Measurements from ENCODE around the gene SPINDOC. TPM values are rescaled to one million over a fixed set of nuclear protein-coding genes. Genes with fewer than 3 reads are reported as not detected.
A peak's percentile ranks its signal among the peaks of the same experiment; 100 is the strongest.
"Not testable (repeated sequence)": the region's sequence is repeated elsewhere in the genome, so short reads cannot be mapped to it uniquely, and the experiment has no call there.

The SPINDOC gene
- total and polyA plus RNA-seq, 4 donors = 9.1 to 39.4 (median 25.7) TPM

DNA sequence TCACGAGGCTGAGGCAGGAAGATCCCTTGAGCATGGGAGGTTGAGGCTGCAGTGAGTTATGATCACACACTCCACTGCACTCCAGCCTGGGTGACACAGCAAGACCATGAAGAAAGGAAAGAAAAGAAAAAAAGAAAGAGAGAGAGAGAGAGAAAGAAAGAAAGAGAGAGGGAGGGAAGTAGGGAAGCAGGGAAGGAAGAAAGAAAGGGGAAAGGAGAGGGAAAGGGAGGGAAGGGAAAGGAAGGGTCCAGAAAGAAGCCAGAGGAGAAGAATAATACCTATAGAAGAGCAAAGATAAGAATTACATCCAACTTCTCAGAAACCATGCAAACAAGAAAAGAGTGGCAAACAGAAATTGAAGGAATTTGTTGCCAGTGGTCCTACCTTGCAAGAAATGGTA, 27.4 kb upstream of the SPINDOC start:
- H3K27ac ChIP-seq (ENCODE audit: low read depth, low read length) = no peak overlapping the region
- no peaks in the 10 kb centered on the region for H3K27me3 ChIP-seq (ENCODE audit: control insufficient read depth, insufficient read depth, low read length)
- H3K4me3 ChIP-seq (ENCODE audit: low read depth, low read length) = no peak overlapping the region
- H3K36me3 ChIP-seq (ENCODE audit: control insufficient read depth, insufficient read depth, low read length) = no peaks in the 10 kb centered on the region
- no peaks in the 10 kb centered on the region for H3K9me3 ChIP-seq (ENCODE audit: control insufficient read depth, insufficient read depth, low read length)
- DNase-seq (ENCODE audit: low read depth in 4 of 6, low spot score in 6 of 6) = no peak
- whole genome bisulfite sequencing (ENCODE audit: insufficient coverage) = no CpG with 5 or more reads among the region's 1 CpG
- no peaks in the 10 kb centered on the region for H3K4me1 ChIP-seq (ENCODE audit: control insufficient read depth, insufficient read depth, low read length)

- no peaks in the 10 kb centered on the region for H3K4me1 ChIP-seq (ENCODE audit: control insufficient read depth, insufficient read depth, low read length)
- H3K27me3 ChIP-seq (ENCODE audit: control insufficient read depth, insufficient read depth, low read length) = no peaks in the 10 kb centered on the region
- H3K36me3 ChIP-seq (ENCODE audit: control insufficient read depth, insufficient read depth, low read length) = no peaks in the 10 kb centered on the region
- no peak for DNase-seq (ENCODE audit: low read depth in 4 of 6, low spot score in 6 of 6)
- H3K9me3 ChIP-seq (ENCODE audit: control insufficient read depth, insufficient read depth, low read length) = no peaks in the 10 kb centered on the region
- H3K27ac ChIP-seq (ENCODE audit: low read depth, low read length) = no peak overlapping the region
- H3K4me3 ChIP-seq (ENCODE audit: low read depth, low read length) = no peak overlapping the region
- 94% methylated on average over 2 of the region's 6 CpGs for WGBS (ENCODE audit: insufficient coverage)
Observed at GRCh38 chr11:63791495-63792167, 21.6 kb upstream of the SPINDOC start.

DNA sequence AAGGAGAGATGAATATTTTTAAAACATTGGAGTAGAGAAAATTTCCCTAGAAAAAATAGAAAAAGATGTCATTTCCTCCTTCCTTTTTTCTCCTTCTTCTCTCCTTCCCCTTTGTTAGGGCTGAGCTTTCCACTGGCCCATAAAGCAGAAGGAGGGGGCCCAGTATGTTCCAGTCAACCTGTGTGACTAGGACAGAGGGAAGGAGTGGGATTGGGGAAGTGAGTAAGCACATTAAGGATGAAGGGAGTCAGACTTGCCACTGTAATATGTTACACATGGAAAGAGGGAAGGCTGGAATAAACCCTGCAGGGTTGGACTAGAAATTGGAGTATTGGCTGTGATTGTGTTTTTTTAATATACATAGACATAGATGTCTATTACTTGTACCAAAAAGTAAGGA, 20.1 kb upstream of the SPINDOC start:
- H3K4me1 ChIP-seq (ENCODE audit: control insufficient read depth, insufficient read depth, low read length) = no peaks in the 10 kb centered on the region
- H3K4me3 ChIP-seq (ENCODE audit: low read depth, low read length) = no peak overlapping the region
- no peaks in the 10 kb centered on the region for H3K36me3 ChIP-seq (ENCODE audit: control insufficient read depth, insufficient read depth, low read length)
- no peak overlapping the region for H3K27ac ChIP-seq (ENCODE audit: low read depth, low read length)
- no peaks in the 10 kb centered on the region for H3K9me3 ChIP-seq (ENCODE audit: control insufficient read depth, insufficient read depth, low read length)
- no peaks in the 10 kb centered on the region for H3K27me3 ChIP-seq (ENCODE audit: control insufficient read depth, insufficient read depth, low read length)
- DNase-seq (ENCODE audit: low read depth in 4 of 6, low spot score in 6 of 6) = no peak

DNA sequence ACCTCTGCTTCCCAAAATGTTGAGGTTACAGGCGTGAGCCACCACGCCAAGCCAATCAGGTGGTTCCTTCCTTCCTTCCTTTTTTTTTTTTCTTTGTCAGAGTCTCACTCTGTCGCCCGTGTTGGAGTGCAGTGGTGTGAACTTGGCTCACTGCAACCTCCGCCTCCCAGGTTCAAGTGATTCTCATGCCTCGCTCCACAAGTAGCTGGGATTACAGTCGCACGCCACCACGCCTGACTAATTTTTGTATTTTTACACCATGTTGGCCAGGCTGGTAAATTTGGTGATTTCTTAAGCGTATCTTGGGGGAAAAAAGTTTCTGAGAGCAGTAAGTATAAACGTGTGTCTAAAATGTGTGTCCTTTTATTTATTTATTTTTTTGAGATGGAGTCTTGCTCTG, 18.2 kb upstream of the SPINDOC start:
- Histone ChIP-seq H3K27ac (ENCODE audit: low read depth, low read length) (no peak overlapping the region), H3K27me3 (ENCODE audit: control insufficient read depth, insufficient read depth, low read length) (no peaks in the 10 kb centered on the region), H3K36me3 (ENCODE audit: control insufficient read depth, insufficient read depth, low read length) (no peaks in the 10 kb centered on the region), H3K4me1 (ENCODE audit: control insufficient read depth, insufficient read depth, low read length) (no peaks in the 10 kb centered on the region), H3K9me3 (ENCODE audit: control insufficient read depth, insufficient read depth, low read length) (no peaks in the 10 kb centered on the region), H3K4me3 (ENCODE audit: low read depth, low read length) (no peak overlapping the region)
- 87% methylated on average over 9 of the region's 11 CpGs for WGBS (ENCODE audit: insufficient coverage)
- no peak for DNase-seq (ENCODE audit: low read depth in 4 of 6, low spot score in 6 of 6)

GRCh38 chr11:63800921-63801320, 12.3 kb upstream of the SPINDOC start:
- H3K4me1 ChIP-seq (ENCODE audit: control insufficient read depth, insufficient read depth, low read length) = no peaks in the 10 kb centered on the region
- 97% methylated on average over 4 of the region's 5 CpGs for WGBS (ENCODE audit: insufficient coverage)
- H3K27me3 ChIP-seq (ENCODE audit: control insufficient read depth, insufficient read depth, low read length) = no peaks in the 10 kb centered on the region

DNA sequence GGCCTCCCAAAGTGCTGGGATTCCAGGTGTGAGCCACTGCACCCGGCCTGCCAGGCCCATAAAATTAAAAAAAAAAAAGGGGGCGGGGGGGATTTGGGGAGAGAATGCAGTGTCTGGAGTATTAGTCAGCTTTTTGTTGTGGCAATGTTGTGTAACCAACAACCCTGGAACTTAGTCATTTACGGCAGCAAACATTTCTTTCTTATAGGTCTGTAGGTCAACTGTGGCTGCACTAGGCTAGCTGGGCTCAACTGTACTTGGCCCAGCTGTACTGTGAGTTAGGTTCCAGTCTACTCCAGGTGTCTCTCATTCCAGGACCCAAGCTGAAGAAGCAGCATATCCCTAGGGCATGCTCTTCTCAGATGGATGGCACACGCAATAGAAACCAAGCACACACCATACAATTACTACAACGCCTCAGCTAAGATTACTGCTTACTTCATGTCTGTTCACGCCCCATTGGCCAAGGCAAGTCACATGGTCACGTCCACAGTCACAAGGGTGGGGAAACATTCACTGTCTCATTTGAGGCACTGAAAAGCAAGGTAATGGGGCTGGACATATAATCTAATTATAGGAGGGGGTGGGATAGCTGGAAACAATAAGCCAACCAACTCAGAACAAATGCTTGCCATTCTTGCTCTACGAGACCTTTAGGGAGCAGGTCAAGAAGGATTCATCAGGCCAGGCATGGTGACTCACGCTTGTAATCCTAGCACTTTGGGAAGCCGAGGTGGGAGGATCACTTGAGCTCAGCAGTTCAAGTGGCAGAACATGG, 10.4 kb upstream of the SPINDOC start:
- WGBS (ENCODE audit: insufficient coverage) = 93% methylated on average over 6 of the region's 10 CpGs
- peak in 1 of 6 donors; percentile 51 for DNase-seq (ENCODE audit: low read depth in 4 of 6, low spot score in 6 of 6)
- H3K27ac ChIP-seq (ENCODE audit: low read depth, low read length) = no peak overlapping the region
- no peaks in the 10 kb centered on the region for H3K4me1 ChIP-seq (ENCODE audit: control insufficient read depth, insufficient read depth, low read length)
- H3K27me3 ChIP-seq (ENCODE audit: control insufficient read depth, insufficient read depth, low read length) = no peaks in the 10 kb centered on the region
- H3K9me3 ChIP-seq (ENCODE audit: control insufficient read depth, insufficient read depth, low read length) = no peaks in the 10 kb centered on the region
- no peak overlapping the region for H3K4me3 ChIP-seq (ENCODE audit: low read depth, low read length)
- H3K36me3 ChIP-seq (ENCODE audit: control insufficient read depth, insufficient read depth, low read length) = no peaks in the 10 kb centered on the region

More at GRCh38 chr11:63800921-63801320, 12.3 kb upstream of the SPINDOC start:
- DNase-seq (ENCODE audit: low read depth in 4 of 6, low spot score in 6 of 6) = no peak
- Histone ChIP-seq H3K4me3 (ENCODE audit: low read depth, low read length) (no peak overlapping the region), H3K36me3 (ENCODE audit: control insufficient read depth, insufficient read depth, low read length) (no peaks in the 10 kb centered on the region), H3K9me3 (ENCODE audit: control insufficient read depth, insufficient read depth, low read length) (no peaks in the 10 kb centered on the region), H3K27ac (ENCODE audit: low read depth, low read length) (no peak overlapping the region)

DNA sequence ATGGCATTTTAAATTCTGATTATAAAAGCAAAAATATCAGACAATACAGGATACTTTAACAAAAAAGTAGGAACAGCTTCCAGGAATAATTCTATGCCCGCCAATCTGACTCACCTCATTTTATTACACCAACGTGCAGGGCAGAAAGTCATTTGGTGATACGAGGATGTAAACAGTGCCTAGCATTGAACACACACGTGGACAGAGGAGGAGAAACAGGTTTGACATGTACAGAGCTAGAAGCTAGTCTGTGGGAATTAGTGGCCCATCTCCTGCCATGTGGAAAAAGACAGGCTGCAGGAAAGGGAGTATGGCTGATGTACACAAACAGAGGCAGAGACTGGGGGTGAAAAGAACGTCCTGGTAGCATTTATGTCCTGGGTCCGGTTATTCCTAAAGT, 9.0 kb upstream of the SPINDOC start:
- WGBS (ENCODE audit: insufficient coverage) = 78% methylated on average over 2 of the region's 6 CpGs

GRCh38 chr11:63805844-63806415, 7.3 kb upstream of the SPINDOC start:
- Histone ChIP-seq H3K4me3 (ENCODE audit: low read depth, low read length) (no peak overlapping the region), H3K36me3 (ENCODE audit: control insufficient read depth, insufficient read depth, low read length) (no peaks in the 10 kb centered on the region), H3K9me3 (ENCODE audit: control insufficient read depth, insufficient read depth, low read length) (no peaks in the 10 kb centered on the region), H3K27ac (ENCODE audit: low read depth, low read length) (no peak overlapping the region), H3K27me3 (ENCODE audit: control insufficient read depth, insufficient read depth, low read length) (no peaks in the 10 kb centered on the region), H3K4me1 (ENCODE audit: control insufficient read depth, insufficient read depth, low read length) (no peaks in the 10 kb centered on the region)
- WGBS (ENCODE audit: insufficient coverage) = 85% methylated on average over 4 of the region's 9 CpGs
- no peak for DNase-seq (ENCODE audit: low read depth in 4 of 6, low spot score in 6 of 6)

More for the DNA sequence above, 9.0 kb upstream of the SPINDOC start:
- H3K36me3 ChIP-seq (ENCODE audit: control insufficient read depth, insufficient read depth, low read length) = no peaks in the 10 kb centered on the region
- H3K9me3 ChIP-seq (ENCODE audit: control insufficient read depth, insufficient read depth, low read length) = no peaks in the 10 kb centered on the region
- no peak for DNase-seq (ENCODE audit: low read depth in 4 of 6, low spot score in 6 of 6)
- no peaks in the 10 kb centered on the region for H3K27me3 ChIP-seq (ENCODE audit: control insufficient read depth, insufficient read depth, low read length)
- H3K4me1 ChIP-seq (ENCODE audit: control insufficient read depth, insufficient read depth, low read length) = no peaks in the 10 kb centered on the region
- H3K4me3 ChIP-seq (ENCODE audit: low read depth, low read length) = no peak overlapping the region
- no peak overlapping the region for H3K27ac ChIP-seq (ENCODE audit: low read depth, low read length)

DNA sequence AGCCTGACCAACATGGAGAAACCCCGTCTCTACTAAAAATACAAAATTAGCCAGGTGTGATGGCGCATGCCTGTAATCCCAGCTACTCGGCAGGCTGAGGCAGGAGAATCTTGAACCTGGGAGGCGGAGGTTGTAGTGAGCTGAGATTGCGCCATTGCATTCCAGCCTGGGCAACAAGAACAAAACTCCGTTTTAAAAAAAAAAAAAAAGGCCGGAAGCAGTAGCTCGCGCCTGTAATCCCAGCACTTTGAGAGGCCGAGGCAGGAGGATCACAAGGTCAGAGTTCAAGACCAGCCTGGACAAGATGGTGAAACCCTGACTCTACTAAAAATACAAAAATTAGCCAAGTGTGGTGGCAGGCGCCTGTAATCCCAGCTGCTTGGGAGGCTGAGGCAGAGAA, 2.9 kb upstream of the SPINDOC start:
- WGBS (ENCODE audit: insufficient coverage) = 86% methylated on average over 3 of the region's 11 CpGs
- DNase-seq (ENCODE audit: low read depth in 4 of 6, low spot score in 6 of 6); H3K4me3 ChIP-seq (ENCODE audit: low read depth, low read length); H3K9me3 ChIP-seq (ENCODE audit: control insufficient read depth, insufficient read depth, low read length); H3K27ac ChIP-seq (ENCODE audit: low read depth, low read length); H3K27me3 ChIP-seq (ENCODE audit: control insufficient read depth, insufficient read depth, low read length); H3K36me3 ChIP-seq (ENCODE audit: control insufficient read depth, insufficient read depth, low read length): not testable (repeated sequence)
- H3K4me1 ChIP-seq (ENCODE audit: control insufficient read depth, insufficient read depth, low read length) = peaks cover 18% of the 10 kb centered on the region

- H3K9me3 ChIP-seq (ENCODE audit: control insufficient read depth, insufficient read depth, low read length) = no peaks in the 10 kb centered on the region
- H3K36me3 ChIP-seq (ENCODE audit: control insufficient read depth, insufficient read depth, low read length) = peaks cover 7% of the 10 kb centered on the region
- H3K27me3 ChIP-seq (ENCODE audit: control insufficient read depth, insufficient read depth, low read length) = no peaks in the 10 kb centered on the region
- no peak overlapping the region for H3K27ac ChIP-seq (ENCODE audit: low read depth, low read length)
- DNase-seq (ENCODE audit: low read depth in 4 of 6, low spot score in 6 of 6) = no peak
- WGBS (ENCODE audit: insufficient coverage) = 38% methylated on average over 1 of the region's 3 CpGs
- H3K4me3 ChIP-seq (ENCODE audit: low read depth, low read length) = no peak overlapping the region
- peaks cover 18% of the 10 kb centered on the region for H3K4me1 ChIP-seq (ENCODE audit: control insufficient read depth, insufficient read depth, low read length)
Observed at GRCh38 chr11:63811522-63811921, 1.7 kb upstream of the SPINDOC start.
